ENCODE measurements around the gene KRT84.

Gene KRT84

GRCh38 chr12:52332381-52332780, 53.1 kb downstream of the KRT84 start:
- H3K9me3 ChIP-seq (ENCODE audit: low read depth, low read length) = no peaks in the 10 kb centered on the region
- no peak overlapping the region for H3K27ac ChIP-seq
- H3K4me3 ChIP-seq = no peak overlapping the region
- no peak for TF ChIP-seq POLR2AphosphoS5 (IDR thresholded peaks at IDR 0.05; ENCODE audit: borderline replicate concordance, low read depth, low read length)
- TF ChIP-seq EZH2 (IDR thresholded peaks at IDR 0.05) = no peak
- no peak for TF ChIP-seq FOXP2 (optimal IDR thresholded peaks at IDR 0.05; ENCODE audit: control extremely low read depth, extremely low read length, insufficient read depth)
- H3K36me3 ChIP-seq (ENCODE audit: insufficient read depth, low read length) = no peaks in the 10 kb centered on the region
- H3K9ac ChIP-seq (ENCODE audit: insufficient read length) = no peak overlapping the region
- DNase-seq (ENCODE audit: low read depth, low spot score) = no peak

DNA sequence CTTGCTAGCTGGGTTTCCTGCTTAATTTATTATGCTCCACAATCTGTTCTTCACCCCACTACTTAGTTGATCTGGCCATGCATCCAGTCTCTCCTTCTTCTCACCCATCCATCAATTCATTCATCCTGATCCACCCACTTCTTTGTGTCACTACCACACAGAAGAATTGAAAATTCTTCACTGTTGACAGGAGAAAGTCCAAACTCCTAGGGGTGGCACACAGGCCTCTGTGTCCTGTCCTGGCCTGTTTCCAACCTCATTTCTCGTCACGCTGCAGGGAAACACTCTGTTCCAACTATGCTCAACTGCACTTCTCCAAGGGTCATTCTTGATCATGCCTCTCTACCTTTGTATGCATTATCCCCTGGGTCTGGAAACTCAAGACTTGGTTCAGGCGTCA, 53.6 kb downstream of the KRT84 start:
- Histone ChIP-seq H3K36me3 (ENCODE audit: insufficient read depth, low read length) (no peaks in the 10 kb centered on the region), H3K27ac (no peak overlapping the region), H3K9me3 (ENCODE audit: low read depth, low read length) (no peaks in the 10 kb centered on the region), H3K4me3 (no peak overlapping the region), H3K9ac (ENCODE audit: insufficient read length) (no peak overlapping the region)
- TF ChIP-seq EZH2 (IDR thresholded peaks at IDR 0.05) (no peak), POLR2AphosphoS5 (IDR thresholded peaks at IDR 0.05; ENCODE audit: borderline replicate concordance, low read depth, low read length) (no peak), FOXP2 (optimal IDR thresholded peaks at IDR 0.05; ENCODE audit: control extremely low read depth, extremely low read length, insufficient read depth) (no peak)
- no peak for DNase-seq (ENCODE audit: low read depth, low spot score)

- no peak overlapping the region for H3K27ac ChIP-seq
- H3K4me3 ChIP-seq = no peak overlapping the region
- TF ChIP-seq EZH2 (IDR thresholded peaks at IDR 0.05) = no peak
- no peak for TF ChIP-seq FOXP2 (optimal IDR thresholded peaks at IDR 0.05; ENCODE audit: control extremely low read depth, extremely low read length, insufficient read depth)
- TF ChIP-seq POLR2AphosphoS5 (IDR thresholded peaks at IDR 0.05; ENCODE audit: borderline replicate concordance, low read depth, low read length) = no peak
- H3K36me3 ChIP-seq (ENCODE audit: insufficient read depth, low read length) = no peaks in the 10 kb centered on the region
- H3K9me3 ChIP-seq (ENCODE audit: low read depth, low read length) = no peaks in the 10 kb centered on the region
- DNase-seq (ENCODE audit: low read depth, low spot score) = no peak
- no peak overlapping the region for H3K9ac ChIP-seq (ENCODE audit: insufficient read length)
These were observed 54.4 kb downstream of the KRT84 start for GRCh38 chr12:52331039-52331438.

DNA sequence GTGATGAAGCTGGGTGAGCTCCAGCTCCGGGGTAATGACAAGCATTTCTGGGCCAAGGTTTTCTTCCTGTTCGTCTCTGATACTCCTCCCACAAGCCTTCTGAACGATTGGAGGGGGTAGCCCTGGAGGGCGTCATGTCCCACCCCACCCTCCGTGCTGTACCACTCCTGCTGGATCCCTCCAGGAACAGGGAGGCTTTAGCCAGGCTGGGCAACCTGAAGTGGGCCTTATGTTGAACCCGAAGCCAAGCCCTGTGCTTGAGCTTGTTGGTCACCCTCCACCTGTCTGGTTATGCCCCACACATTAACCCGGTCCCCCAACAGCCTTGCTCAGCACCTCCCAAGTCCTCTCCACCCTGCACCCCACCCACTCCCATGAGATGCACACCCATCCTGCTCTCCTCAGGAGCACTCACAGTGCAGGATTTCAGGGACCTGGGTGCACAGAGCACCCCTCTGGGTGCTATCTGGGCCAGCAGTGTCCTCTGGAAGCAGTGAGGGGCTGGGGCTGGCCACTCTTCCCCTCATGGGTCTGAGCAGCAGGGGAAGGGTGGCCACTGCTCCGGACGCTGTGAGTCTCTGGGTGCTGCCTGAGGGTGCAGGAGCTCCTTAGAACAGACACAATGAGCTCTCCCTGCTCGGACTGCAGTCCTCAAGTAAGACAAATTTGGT, 57.5 kb downstream of the KRT84 start:
- TF ChIP-seq POLR2AphosphoS5 (IDR thresholded peaks at IDR 0.05; ENCODE audit: borderline replicate concordance, low read depth, low read length) (no peak), FOXP2 (optimal IDR thresholded peaks at IDR 0.05; ENCODE audit: control extremely low read depth, extremely low read length, insufficient read depth) (no peak), EZH2 (IDR thresholded peaks at IDR 0.05) (no peak)
- H3K9me3 ChIP-seq (ENCODE audit: low read depth, low read length) = no peaks in the 10 kb centered on the region
- H3K4me3 ChIP-seq = no peak overlapping the region
- H3K27ac ChIP-seq = no peak overlapping the region
- no peak overlapping the region for H3K9ac ChIP-seq (ENCODE audit: insufficient read length)
- no peak for DNase-seq (ENCODE audit: low read depth, low spot score)
- no peaks in the 10 kb centered on the region for H3K36me3 ChIP-seq (ENCODE audit: insufficient read depth, low read length)

Data from SK-N-MC (cell line).